PFSK-1 (cell line): ENCODE results near the gene ATP5F1D.

Experiments
- FOXP2 ChIP-seq: optimal IDR thresholded peaks from 2 replicates; pipeline ENCODE3; 2011; ENCODE audit warnings: borderline replicate concordance, control low read depth, inconsistent platforms; ENCODE audit not compliant: insufficient read depth; ENCODE audit errors: extremely low read length, extremely low read depth
- POLR2AphosphoS5 ChIP-seq: IDR thresholded peaks from 2 replicates; pipeline ENCODE4 v1.6.1; 2012; ENCODE audit warnings: low read depth, mild to moderate bottlenecking, control low read depth, low read length, moderate library complexity
- REST ChIP-seq, 2 experiments: IDR thresholded peaks; 2 replicates each; pipeline versions ENCODE4 v1.6.1 to v1.8.0; 2011 to 2012; ENCODE audit warnings: low read depth in 2 of 2, low read length in 2 of 2, control low read depth in 1 of 2, inconsistent platforms in 1 of 2, mild to moderate bottlenecking in 1 of 2, moderate library complexity in 1 of 2; ENCODE audit not compliant: insufficient read depth in 1 of 2
- SIN3A ChIP-seq: IDR thresholded peaks from 2 replicates; pipeline ENCODE4 v1.6.1; 2012; ENCODE audit warnings: mild to moderate bottlenecking, low read length, moderate library complexity, borderline replicate concordance; ENCODE audit not compliant: insufficient read depth
- TAF1 ChIP-seq: IDR thresholded peaks from 2 replicates; pipeline ENCODE4 v1.6.1; 2012; ENCODE audit warnings: low read length, control low read depth, borderline replicate concordance; ENCODE audit not compliant: insufficient read depth

The ATP5F1D gene

DNA sequence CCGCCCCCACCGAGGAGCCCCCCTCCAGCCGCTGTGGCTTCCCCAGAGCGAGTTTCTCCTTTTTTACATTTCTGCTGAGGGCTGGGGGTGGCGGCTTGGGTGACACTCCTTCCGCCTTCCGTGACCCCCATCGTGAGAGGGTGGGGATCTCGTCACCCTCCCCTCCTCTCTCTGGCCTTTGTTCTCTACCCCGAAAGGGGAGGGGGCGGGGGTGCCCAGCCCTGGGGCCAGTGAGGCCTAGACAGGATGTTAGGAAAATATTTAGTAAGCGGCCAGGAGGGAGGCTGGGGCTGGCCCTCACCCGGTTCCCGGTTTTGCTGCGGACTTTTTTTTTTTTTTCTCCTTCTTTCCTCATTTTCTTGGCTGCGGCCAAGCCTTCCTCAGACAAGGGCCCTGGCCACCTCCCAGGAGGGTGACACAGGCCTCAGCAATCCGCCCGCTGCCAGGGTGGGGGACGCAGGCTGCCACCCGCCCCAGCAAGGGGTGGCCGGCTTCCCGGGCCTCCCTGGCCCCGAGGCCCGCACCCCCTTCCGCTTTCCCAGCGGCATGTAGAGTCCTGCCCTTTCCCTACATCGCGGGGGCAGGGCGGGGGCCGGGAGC, 10.8 kb downstream of the ATP5F1D start:
- no peak; the same call in 1 of the 2 replicates for TF ChIP-seq POLR2AphosphoS5
- TF ChIP-seq SIN3A = no peak

DNA sequence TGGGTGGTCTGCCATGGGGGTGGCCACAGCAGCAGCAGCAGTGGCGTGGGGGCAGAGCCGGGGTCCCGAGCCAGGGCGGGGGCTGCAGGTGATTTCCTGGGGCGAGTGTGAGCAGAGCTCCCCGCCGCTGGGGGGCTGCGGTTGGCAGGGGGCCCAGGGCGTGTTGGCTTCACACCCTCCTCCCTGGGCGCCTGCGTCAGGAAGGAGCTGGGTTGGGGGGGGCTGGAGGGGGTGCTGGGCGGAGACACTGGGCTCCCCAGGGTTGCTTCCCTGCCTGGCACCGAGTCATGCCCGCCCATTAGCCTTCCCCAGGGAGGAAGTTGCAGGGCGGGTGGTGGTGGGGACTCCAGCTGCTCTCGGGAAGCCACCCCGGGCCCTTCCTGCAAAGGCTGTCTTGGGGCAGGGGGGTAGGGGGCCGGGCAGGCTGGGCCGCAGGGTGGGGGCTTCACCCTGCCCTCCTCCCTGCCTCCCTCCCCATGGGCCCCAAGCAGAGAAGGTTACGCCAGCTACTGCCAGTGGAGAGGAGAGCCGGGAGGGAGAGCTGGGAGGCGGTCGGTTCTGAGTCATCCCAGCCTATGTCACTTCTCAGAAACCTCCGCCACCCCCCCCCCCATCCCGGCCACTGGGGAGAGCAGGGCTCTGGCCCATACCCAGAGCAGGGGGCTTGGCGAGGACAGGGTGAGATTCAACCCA, 11.4 kb downstream of the ATP5F1D start:
- TF ChIP-seq SIN3A (no peak), FOXP2 (no peak), REST (IDR thresholded peaks at IDR 0.05; ENCODE audit: insufficient read depth in 1 of 2, low read depth in 2 of 2, low read length in 2 of 2) (no peak), POLR2AphosphoS5 (no peak), TAF1 (no peak)

GRCh38 chr19:1253514-1254080, 12.0 kb downstream of the ATP5F1D start:
- TF ChIP-seq SIN3A = no peak
- TF ChIP-seq TAF1 = no peak
- no peak for TF ChIP-seq FOXP2
- TF ChIP-seq REST (IDR thresholded peaks at IDR 0.05; ENCODE audit: insufficient read depth in 1 of 2, low read depth in 2 of 2, low read length in 2 of 2) = no peak

DNA sequence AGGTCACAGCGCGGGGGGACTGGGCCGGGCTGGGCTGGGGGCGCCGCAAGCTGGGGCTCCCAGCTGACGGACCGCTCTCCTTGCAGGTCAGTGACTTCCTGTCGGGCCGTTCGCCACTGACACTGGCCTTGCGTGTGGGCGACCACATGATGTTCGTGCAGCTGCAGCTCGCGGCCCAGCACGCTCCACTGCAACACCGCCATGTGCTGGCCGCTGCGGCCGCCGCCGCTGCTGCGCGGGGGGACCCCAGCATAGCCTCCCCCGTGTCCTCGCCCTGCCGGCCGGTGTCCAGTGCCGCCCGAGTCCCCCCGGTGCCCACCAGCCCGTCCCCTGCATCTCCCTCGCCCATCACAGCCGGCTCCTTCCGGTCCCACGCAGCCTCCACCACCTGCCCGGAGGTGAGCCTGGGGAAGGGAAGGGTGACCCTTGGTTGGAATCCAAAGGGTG, 12.6 kb downstream of the ATP5F1D start:
- TF ChIP-seq TAF1 = no peak
- no peak for TF ChIP-seq POLR2AphosphoS5
- no peak for TF ChIP-seq FOXP2
- no peak for TF ChIP-seq REST (IDR thresholded peaks at IDR 0.05; ENCODE audit: insufficient read depth in 1 of 2, low read depth in 2 of 2, low read length in 2 of 2)
- TF ChIP-seq SIN3A = no peak

GRCh38 chr19:1254530-1255185, 13.1 kb downstream of the ATP5F1D start:
- no peak for TF ChIP-seq POLR2AphosphoS5
- TF ChIP-seq TAF1 = no peak
- no peak for TF ChIP-seq SIN3A
- no peak for TF ChIP-seq REST (IDR thresholded peaks at IDR 0.05; ENCODE audit: insufficient read depth in 1 of 2, low read depth in 2 of 2, low read length in 2 of 2)
- no peak for TF ChIP-seq FOXP2
